COLO829 (cell line): Measurements from ENCODE around the gene WARS2.

Source experiments
- DNase-seq: peaks from one replicate; pipeline ENCODE4 v3.0.0; 2012; ENCODE audit warnings: low spot score

The WARS2 gene

DNA sequence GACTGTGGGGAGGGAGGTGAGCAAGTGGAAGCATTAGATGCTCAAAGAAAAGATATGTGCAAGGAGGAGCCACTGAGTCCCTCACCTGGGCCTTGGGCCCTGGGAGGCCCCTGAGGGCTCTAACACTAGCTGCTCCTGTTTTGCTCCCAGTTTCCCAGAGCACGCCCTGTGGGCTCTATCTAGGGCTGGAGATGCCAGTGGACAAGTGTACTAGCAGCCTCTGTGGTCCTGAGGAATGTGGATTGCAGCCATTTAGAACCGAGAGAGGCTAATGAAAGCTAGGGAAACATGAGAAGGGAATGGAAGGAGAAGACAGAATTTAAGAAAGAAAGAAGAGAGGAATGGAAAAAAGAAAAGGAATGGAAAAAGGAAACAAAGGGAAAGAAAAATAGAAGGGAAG, 142.3 kb downstream of the WARS2 start:
- no peak for DNase-seq

DNA sequence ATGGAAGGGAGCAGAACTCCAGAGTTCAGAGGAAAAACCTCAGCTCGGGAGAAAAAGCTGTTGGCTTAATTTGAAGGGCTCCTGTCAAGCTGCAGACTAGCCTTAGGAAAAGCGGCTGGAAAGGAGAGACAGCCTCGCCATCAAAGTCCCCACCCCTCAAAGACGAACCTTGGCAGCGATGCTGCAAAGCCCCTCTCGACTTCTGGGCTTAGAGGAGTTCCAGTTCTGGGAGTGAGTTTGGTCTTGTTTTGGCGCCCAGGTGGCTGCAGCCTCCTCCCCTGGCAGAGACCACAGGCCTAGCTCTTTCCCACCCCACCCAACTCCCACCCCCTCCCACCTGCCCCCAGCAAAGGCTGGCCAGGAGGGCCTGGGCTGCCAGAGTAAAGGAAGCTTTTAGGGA, 143.2 kb downstream of the WARS2 start:
- DNase-seq, result no peak

GRCh38 chr1:118995312-118996016, 145.0 kb downstream of the WARS2 start:
- DNase-seq, result no peak

- DNase-seq, result no peak
Observed at GRCh38 chr1:118993700-118994026, 146.8 kb downstream of the WARS2 start.

DNA sequence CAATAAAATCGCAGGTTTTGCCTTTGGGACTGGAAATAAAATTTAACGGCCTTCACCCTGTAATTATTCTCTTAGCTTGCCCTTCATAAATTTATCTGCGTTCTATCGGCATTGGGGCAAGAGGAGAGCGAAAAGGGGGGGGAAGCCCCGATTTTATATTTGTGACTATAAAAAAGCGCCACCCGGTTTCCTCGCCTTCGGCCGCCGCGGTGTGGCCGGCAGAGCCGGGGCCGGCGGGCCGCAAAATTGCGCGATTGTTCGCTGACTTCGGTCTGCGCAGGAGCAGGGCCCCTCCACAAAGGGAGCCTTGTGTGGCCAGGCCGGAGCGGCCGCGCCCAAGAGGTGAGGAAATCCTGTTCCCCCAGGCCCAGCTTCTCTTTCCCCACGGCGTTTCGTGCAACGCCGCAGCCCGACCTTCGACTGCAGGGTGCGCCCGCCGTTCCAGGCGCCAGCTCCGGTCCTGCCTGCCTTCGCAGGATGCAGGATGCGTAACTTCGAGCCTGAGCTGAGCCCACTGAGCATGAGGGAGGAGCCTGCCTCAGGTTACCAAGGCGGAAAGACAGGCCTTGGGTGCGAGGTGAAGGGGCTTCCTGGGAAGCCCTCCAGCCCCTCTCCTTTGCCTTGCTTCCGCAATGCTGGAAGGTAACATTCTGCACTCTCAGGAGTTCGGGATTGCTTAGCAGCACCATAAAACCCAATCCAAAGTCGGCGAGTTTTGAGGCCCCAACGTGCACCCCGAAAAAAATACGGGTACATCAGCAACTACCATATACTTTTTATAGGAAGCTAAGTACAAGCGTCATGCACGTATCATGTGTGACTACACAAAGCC, 147.4 kb downstream of the WARS2 start:
- DNase-seq, result no peak

GRCh38 chr1:118992237-118992825, 148.1 kb downstream of the WARS2 start:
- no peak for DNase-seq

DNA sequence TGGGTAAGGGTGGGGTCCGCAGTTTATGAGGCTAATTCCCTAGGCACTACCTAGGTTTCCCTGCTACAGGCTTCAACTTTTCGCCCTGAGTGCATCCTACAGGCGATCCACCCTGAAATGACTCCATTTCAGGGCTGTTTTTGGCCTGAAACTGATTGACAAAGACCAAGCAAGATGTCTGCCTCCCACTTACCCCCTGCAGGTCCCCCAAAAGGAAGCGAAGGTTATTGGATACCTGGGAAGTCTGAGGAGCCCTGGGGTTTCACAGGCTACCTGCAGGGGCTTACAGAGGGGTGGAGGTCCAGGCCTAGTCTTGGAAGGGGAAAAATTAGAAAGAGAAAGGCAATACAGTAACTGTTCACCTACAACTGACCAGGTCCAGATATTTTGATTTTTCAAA, 149.0 kb downstream of the WARS2 start:
- no peak for DNase-seq

DNA sequence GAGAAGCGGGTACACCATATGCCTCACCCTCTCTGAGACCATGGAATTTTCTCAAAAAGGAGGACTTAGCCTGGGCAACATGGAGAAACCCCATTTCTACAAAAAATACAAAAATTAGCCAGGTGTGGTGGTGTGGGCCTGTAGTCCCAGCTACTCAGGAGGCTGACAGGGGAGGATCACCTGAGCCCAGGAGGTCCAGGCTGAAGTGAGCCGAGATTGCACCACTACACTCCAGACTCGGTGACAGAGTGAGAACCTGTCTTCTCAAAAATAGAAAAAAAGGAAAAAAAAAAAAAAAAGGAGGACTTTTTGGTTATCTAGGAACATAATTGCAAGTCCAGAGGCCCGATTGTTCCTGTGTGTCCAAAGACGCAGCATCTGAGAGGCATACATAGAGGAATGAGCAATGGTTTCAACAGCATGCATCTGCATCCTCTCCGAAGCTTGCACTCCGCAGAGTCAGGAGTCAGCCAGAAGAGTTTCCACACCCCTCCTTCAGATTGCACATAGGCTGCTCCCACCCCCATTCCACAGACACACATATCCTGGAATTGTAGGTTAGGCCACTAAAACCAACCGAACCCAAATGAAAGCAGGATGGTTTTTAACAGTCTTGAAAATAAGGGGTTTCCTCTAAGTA, 149.8 kb downstream of the WARS2 start:
- no peak for DNase-seq

DNA sequence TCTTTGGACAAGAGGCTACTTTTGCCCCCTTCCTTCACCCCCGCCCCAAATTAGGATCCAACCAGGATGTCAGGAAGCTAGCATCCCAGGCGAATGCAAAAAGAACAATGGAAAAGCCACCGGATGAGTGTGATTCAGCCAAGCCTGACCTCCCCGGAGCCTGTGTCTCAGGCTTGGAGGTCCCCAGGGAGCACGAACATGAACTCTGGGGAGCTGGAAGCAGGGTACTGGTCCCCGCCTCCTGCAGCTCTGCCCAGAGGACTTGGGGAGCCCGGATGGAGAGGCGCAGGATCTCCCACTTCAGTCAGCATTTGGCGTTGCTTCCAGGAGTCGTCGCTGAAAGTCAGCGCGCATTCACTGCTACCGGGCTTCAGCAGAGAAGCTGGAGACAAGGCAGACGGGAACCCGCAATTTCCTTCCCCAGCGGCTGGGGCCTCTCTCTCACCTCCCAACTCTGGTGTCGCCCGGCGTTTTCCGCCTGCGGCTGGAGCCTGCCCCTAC, 150.5 kb downstream of the WARS2 start:
- DNase-seq, result no peak

DNA sequence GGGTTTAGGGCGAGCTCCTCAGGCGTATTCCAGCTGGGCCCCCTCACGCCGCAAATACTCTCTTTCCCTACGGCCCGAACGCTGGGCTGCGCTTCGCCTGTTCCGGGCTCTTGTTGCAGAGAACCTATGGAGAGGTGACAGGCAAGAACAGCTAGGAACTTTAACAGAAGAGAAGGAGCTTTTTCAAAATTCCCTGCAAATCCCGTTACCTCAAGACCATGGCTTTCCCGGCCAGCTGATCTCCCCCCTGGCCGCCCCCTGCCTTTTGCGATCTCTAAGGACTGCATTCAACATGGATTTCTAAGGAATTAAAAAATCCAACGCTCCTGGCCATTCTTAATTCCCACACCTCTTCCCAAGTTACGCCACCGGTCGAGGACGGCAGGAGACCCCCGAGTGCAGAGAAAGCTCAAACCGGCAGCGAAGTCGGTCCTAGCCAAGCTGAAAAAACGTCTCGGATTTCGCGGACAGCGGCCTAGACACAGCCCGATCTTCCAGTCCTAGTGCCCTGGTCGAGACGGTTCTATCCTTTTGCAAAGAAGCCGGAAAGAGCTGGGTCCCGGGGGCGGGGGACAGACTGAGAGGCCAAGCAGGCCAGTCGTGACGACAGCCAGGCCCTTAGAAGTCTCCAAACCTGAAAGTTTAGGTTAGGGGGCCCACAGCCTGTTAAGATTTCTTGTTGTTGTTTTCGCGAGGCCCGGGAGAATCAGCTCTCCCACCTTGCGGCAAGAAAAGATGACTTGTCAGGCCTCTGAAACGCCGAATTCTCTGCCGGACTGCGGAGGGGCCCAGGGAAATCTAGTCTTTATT, 151.2 kb downstream of the WARS2 start:
- no peak for DNase-seq

GRCh38 chr1:118988186-118989005, 152.1 kb downstream of the WARS2 start, which contains the start of gene TBX15:
Gene TBX15 (minus strand): TSS chr1:118988343. CDS start chr1:118987795, 548 bp downstream.
- DNase-seq, result no peak

DNA sequence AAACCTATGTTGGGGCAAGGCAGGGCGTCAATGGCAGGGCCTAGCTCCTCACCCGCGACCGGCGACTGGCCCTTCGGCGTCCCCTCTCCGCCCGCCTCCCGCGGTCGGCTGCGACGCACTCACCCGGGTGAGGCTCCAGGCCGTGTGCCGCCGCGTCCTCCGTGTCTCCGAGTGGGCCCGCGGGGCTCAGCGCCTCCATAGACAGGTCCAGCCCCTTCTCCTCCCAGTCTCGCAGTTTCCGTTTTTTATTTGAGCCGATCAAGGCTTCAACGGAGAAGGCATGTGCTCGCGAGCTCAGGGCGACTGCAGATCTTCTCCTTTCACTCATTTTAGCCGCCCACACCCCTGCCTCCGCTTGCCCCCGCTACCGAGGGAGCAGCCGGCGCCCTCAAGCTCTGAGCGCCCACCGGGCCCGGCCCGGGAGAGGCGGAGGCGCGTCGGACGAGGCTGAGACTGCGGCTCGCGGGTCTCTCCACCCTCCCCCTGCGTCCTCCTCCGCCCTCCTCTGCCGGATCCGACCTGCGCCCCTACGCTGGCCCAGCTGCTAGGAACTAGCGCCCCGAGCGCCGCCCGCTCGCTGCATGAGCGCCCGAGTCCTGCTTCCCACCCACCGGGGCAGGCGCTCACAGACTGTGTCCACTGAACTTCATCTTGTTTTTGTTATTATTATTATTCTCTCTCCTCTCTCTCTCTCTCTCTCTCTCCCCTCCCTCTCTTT, 152.8 kb downstream of the WARS2 start:
- DNase-seq, result no peak

DNA sequence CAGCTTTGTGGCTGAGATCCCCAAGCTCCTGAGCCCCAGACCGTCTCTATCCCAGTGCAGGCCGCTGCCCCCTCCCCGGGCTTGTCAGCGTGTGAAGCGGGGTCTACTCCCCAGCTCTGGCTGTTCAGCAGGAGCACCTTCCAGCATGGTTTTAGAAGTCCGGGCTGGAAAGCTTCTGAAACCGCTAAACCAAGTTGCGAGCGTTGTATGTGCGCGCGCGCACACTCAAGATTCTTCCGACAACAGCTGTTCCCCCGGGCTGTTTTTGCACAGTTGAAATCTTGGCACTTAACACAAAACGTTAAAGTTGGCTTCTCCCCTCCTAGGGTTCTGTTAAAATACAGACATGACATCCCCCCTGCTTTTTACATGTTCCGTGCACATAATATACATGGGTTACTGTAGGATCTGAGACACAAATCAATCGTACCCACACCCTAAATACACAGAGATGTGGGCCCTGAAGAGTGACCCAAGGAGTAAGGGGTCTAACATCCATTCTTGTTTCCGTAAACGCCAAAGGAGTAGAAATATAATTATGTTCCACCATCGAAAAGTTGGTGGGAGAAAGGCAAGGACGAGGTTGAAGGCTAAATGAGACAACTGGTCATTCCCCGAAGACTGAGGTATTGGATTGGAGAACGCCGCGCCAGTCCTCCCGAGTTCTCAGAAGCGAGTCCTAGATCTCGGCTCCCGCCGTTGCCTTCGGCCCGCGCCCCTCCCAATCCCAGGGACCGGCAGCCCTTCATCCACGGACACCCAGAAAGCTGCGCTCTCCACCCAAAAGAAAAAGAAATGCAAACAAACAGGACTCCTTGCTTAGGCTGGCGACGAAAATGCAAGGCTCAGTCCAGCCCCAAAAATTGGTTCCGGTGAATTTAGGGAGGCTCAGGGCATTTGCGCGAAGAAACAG, 153.6 kb downstream of the WARS2 start:
- no peak for DNase-seq

DNA sequence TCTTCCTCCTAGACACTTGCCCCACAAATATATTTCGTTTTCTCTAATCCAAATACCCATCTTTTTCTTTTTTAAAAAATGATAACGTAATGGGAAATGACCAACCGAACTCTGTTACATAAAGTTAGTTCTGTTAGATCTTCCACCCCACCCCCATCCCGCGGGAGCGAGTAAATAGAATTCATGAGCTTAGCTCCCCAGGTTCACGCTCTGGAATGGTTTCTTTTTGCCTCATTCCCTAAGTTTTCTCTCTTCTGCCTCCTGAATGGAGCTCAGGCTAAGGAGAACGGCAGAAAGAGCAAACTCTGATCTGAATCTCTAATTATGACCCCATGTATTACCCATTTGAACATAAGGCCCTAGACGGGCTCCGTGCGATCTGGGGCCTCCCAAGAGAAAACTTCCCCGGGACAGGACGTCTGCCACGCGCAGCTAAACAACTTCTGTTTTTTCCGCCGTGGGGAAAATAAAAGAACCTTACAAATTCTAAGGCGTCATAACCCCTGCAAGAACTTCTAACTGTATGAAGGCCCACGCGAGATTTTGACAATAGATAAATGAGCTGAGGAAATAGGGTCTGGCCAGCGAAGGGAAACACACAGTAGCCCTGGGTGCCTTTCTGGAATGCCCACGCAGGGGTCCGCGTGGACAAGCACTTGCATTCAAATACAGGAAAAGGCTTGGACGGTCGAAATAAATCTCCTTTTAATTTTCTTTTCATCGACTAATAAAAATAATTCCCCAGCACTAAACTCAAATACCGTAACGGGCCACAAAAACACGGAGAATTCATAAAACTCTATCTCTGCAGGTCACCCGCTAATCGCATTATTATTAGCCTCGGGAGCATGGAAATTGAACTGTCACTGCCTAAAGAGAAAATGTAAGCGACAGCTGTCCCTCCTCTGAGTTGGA, 154.6 kb downstream of the WARS2 start:
- no peak for DNase-seq

DNA sequence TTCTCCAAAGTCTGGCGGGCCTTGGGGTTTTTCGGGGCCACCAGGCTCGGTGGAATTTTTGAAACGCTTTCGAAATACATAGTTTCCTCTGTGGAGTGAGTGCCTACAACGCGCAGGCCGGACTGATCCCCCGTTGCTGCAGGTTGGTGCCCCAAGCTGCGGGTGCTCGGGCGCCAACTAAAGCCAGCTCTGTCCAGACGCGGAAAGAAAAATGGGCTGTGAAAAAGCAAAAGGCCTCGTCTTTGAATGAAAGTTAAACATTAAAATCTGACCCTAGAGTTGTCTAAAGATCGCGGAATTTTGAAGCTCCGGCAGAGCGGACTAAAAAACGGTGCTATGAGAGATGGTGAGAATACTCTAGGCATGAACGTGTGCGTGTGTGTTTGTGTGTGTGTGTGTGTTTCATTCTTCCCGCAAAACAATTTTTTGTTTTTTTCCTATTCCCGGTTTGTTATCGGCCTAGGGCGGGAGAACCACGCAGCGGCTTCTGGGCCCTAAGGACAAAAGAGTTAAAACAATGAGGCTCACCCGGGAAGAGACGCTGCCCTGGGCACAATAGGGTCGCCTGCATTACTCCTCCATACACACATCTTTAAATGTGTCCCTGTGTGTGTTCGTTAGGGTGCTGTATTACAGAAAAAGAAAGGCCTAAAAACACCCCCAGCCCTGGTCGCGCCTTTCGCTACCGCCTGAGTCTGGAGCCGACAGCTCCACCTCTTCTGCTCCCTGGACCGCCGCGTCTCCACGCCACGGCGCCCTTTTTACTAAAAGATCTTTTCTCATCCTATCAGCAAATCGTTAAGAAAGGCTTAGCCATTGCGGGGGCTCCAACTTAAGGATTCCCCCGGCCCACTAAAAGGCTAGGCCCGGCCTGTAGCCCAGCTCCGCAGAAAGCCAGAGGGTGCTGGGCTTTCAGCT, 155.5 kb downstream of the WARS2 start:
- DNase-seq, result no peak

- DNase-seq, result no peak
Observed at GRCh38 chr1:118984086-118984721, 156.2 kb downstream of the WARS2 start.
